Stimulated activated CD8-positive, alpha-beta memory T cell treated with anti-CD3 and anti-CD28 coated beads, Interleukin-4, amount 100 ng/mL, for 4 hours (primary cell): Measurements from ENCODE around the gene CEP19.

ENCODE experiments used
- DNase-seq, 2 donors: peaks; one replicate each; pipeline ENCODE4 v3.0.0-alpha.2; 2020; ENCODE audit warnings: low read depth in 2 of 2, low spot score in 1 of 2

Gene CEP19

DNA sequence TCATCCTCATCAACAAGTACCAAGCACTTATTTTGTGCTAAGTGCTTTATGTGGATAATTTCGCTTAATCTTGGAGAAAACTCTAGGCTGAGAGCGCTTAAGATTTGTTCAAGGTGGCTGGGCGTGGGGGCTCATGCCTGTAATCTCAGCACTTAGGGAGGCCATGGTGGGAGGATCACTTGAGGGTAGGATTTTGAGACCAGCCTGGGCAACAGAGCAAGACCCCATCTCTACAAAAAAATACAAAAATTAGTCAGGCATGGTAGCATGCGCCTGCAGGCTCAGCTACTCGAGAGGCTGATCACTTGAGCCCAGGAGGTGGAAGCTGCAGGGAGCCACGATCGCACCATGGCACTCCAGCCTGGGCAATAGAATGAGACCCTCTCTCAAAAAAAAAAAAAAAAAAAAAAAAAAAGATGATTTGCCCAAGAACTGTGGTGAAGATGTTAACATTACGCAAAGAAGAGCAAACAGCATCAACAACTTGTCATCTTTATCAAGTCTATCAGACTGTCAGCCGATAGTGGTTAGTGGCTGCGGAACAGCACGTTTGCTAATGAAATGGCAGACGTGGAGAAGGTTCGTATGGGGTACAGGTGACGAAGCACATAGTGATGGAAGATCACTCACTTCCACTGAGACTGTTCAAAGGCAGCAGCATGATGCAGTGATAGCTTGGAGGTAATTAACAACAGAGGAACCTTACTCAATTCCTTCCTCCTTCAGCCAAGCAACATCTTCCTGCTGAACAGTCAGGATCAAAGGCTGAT, 44.8 kb downstream of the CEP19 start:
- DNase-seq: no peak

DNA sequence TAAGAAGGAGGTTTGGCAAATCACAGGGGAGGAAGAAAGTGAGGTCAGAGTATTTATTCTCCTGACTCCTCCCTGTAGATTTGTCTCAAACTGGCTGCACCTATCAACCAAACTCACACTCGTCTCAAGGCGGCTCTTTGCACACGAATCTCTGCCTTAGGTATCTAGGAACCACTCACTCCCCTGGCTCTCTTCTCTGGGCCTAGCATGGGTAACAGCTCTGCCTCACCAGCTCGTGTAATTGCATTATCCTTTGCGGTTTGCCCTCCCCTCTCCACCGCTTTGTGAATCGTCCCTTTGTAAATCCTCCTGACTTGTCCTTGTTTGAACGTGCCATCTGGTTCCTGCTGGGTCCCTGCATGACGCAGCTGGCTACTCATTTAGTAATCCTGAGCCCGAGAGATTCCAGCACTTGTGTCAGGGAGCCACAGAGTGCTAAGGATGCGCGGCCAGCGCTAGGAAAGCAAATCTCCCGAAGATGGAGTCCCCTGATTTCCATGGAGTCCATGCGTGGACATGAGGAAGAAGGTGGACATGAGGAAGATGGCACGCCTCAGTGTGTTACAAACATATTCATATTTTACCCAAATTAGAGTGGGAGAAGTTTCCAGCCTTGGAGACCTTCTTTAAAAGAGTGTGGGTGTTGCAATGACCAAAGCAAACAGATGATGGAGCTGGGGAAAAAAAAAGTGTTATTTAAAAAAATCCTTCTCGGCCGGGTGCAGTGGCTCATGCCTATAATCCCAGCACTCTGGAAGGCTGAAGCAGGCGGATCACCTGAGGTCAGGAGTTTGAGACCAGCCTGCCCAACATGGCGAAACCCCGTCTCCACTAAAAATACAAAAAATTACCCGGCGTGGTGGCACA, 45.8 kb downstream of the CEP19 start:
- no peak for DNase-seq

GRCh38 chr3:196662711-196663571, 49.1 kb downstream of the CEP19 start:
- DNase-seq: no peak

DNA sequence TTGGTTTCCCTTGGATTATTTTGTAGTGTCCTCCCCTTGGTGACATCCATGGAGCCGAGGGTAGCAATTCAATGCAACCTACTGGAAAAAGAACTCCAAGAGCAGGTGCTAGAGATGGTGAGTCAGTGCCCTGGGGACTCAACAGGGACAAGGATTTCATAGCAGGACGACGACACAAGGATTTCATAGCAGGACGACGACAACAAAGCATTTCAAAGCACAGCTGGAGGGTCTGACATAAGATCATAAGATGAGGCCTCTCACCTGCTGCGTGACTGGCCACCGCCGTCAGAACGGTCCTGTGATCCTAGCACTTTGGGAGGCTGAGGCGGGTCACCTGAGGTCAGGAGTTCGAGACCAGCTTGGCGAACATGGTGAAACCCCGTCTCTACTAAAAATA, 50.0 kb downstream of the CEP19 start:
- DNase-seq: no peak

DNA sequence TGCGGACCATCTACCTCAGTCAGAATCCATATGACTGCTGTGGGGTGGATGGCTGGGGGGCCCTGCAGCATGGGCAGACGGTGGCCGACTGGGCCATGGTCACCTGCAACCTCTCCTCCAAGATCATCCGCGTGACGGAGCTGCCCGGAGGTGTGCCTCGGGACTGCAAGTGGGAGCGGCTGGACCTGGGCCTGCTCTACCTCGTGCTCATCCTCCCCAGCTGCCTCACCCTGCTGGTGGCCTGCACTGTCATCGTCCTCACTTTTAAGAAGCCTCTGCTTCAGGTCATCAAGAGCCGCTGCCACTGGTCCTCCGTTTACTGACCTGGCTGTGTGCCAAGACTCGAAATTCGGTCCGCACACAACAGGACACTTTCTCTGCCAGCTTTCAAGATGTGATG, 50.6 kb downstream of the CEP19 start:
- DNase-seq: no peak

- DNase-seq: no peak
Observed at GRCh38 chr3:196660381-196661166, 51.5 kb downstream of the CEP19 start.

DNA sequence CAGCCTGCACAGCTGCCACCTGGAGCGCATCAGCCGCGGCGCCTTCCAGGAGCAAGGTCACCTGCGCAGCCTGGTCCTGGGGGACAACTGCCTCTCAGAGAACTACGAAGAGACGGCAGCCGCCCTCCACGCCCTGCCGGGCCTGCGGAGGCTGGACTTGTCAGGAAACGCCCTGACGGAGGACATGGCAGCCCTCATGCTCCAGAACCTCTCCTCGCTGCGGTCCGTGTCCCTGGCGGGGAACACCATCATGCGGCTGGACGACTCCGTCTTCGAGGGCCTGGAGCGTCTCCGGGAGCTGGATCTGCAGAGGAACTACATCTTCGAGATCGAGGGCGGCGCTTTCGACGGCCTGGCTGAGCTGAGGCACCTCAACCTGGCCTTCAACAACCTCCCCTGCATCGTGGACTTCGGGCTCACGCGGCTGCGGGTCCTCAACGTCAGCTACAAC, 52.1 kb downstream of the CEP19 start:
- no peak for DNase-seq
